Measurements from ENCODE around the gene OR7G3.

GRCh38 chr19:9155591-9155990, 28.8 kb upstream of the OR7G3 start:
- TF ChIP-seq, protein P1, sequence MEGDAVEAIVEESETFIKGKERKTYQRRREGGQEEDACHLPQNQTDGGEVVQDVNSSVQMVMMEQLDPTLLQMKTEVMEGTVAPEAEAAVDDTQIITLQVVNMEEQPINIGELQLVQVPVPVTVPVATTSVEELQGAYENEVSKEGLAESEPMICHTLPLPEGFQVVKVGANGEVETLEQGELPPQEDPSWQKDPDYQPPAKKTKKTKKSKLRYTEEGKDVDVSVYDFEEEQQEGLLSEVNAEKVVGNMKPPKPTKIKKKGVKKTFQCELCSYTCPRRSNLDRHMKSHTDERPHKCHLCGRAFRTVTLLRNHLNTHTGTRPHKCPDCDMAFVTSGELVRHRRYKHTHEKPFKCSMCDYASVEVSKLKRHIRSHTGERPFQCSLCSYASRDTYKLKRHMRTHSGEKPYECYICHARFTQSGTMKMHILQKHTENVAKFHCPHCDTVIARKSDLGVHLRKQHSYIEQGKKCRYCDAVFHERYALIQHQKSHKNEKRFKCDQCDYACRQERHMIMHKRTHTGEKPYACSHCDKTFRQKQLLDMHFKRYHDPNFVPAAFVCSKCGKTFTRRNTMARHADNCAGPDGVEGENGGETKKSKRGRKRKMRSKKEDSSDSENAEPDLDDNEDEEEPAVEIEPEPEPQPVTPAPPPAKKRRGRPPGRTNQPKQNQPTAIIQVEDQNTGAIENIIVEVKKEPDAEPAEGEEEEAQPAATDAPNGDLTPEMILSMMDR (conservative IDR thresholded peaks at IDR 0.05; ENCODE audit: low read length): no peak
- TF ChIP-seq EZH2phosphoT487 (IDR thresholded peaks at IDR 0.05; ENCODE audit: borderline replicate concordance, low read depth, low read length): no peak
